Measurements from ENCODE around the gene SLC22A16.

DNA sequence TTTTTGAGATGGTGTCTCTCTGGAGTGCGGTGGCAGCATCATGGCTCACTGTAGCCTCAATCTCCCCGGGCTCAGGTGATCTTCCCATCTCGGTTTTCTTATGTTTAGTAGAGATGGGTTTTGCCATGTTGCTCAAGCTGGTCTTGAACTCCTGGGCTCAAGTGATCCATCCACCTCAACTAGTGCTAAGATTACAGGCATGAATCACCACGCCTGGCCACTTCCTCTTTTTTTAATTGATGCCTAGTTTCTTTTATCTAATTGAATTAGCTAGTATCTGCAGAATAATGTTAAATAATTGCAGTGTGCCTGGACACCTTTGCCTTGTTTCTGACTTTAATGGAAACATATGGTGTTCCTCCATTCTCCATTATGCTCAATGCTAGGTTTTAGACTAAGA lies 38.4 kb upstream of the SLC22A16 start:
- TF ChIP-seq TAF1 (IDR thresholded peaks at IDR 0.05; ENCODE audit: low read depth, low read length) (no peak), SPI1 (IDR thresholded peaks at IDR 0.05; ENCODE audit: low read depth, low read length) (peak; percentile 93), POLR2A (IDR thresholded peaks at IDR 0.05; ENCODE audit: low read depth, low read length) (no peak)

Measured in GM12891 (cell line).